Thymus (tissue), 11 donors: ENCODE results near the gene TMEM106A. TPM values are rescaled to one million over a fixed set of nuclear protein-coding genes. Genes with fewer than 3 reads are reported as not detected.
"Not testable (repeated sequence)": the region's sequence is repeated elsewhere in the genome, so short reads cannot be mapped to it uniquely, and the experiment has no call there.

Experiments used
- DNase-seq, 9 donors: peaks; one replicate each; pipeline ENCODE4 v3.0.0-alpha.2; 2013; ENCODE audit warnings: low spot score in 9 of 9, low read depth in 6 of 9, missing footprints in 1 of 9
- H3K27ac ChIP-seq, 2 donors: one replicate each; pipeline ENCODE4 v1.5.1; 2013; ENCODE audit warnings: control low read depth in 1 of 2, low read depth in 1 of 2, low read length in 1 of 2, mild to moderate bottlenecking in 1 of 2, moderate library complexity in 1 of 2
- H3K27me3 ChIP-seq, 2 donors: one replicate each; pipeline ENCODE4 v1.5.1; 2013; ENCODE audit warnings: low read length in 1 of 2; ENCODE audit not compliant: control insufficient read depth in 2 of 2, insufficient read depth in 1 of 2
- H3K36me3 ChIP-seq, 2 donors: one replicate each; pipeline ENCODE4 v1.5.1; 2013; ENCODE audit warnings: low read length in 1 of 2, mild to moderate bottlenecking in 1 of 2, moderate library complexity in 1 of 2; ENCODE audit not compliant: control insufficient read depth in 2 of 2, insufficient read depth in 2 of 2
- H3K4me1 ChIP-seq, 2 donors: one replicate each; pipeline ENCODE4 v1.5.1; 2013; ENCODE audit warnings: low read length in 2 of 2; ENCODE audit not compliant: control insufficient read depth in 2 of 2, insufficient read depth in 2 of 2
- H3K4me3 ChIP-seq, 2 donors: one replicate each; pipeline ENCODE4 v1.5.1; 2013; ENCODE audit warnings: low read length in 2 of 2, control low read depth in 1 of 2, mild to moderate bottlenecking in 1 of 2
- H3K9me3 ChIP-seq, 2 donors: one replicate each; pipeline ENCODE4 v1.5.1; 2013; ENCODE audit warnings: low read length in 1 of 2, mild to moderate bottlenecking in 1 of 2; ENCODE audit not compliant: control insufficient read depth in 2 of 2, insufficient read depth in 1 of 2
- WGBS: extraction: QIAGEN DNeasy Blood & Tissue Kit; methylation state at CpG from one replicate; pipeline ENCODE4 v1.1.7; 2013; 5-methylcytosine and 5-hydroxymethylcytosine counted together
- polyA plus RNA-seq: library from polyadenylated mRNA; stranded (reverse); fragments of 200-250 nt; gene quantifications from one replicate; pipeline ENCODE4 v1.2.3, GENCODE V29; 2013
- total RNA-seq: library from RNA; stranded (reverse); fragments of 120-200 nt; gene quantifications from one replicate; pipeline ENCODE4 v1.2.4, GENCODE V29; 2013
- donor health status: healthy.

TMEM106A gene
- total and polyA plus RNA-seq, 2 donors = 2.6 to 4.4 TPM

GRCh38 chr17:43219746-43220380 lies 8.2 kb downstream of the TMEM106A start:
- DNase-seq = no peak
- no peaks in the 10 kb centered on the region for H3K27me3 ChIP-seq
- 89% methylated on average over 8 of the region's 8 CpGs for WGBS

GRCh38 chr17:43220511-43221125 lies 8.9 kb downstream of the TMEM106A start:
- H3K27me3 ChIP-seq = no peaks in the 10 kb centered on the region
- no peak overlapping the region for H3K27ac ChIP-seq
- H3K9me3 ChIP-seq = no peaks in the 10 kb centered on the region
- H3K4me1 ChIP-seq = peaks cover 10 to 18% of the 10 kb centered on the region in 2 donors
- H3K36me3 ChIP-seq = peaks cover 8 to 27% of the 10 kb centered on the region in 2 donors
- 95% methylated on average over 9 of the region's 9 CpGs for WGBS
- H3K4me3 ChIP-seq = no peak overlapping the region
- DNase-seq = no peak

More at GRCh38 chr17:43219746-43220380, 8.2 kb downstream of the TMEM106A start:
- no peaks in the 10 kb centered on the region for H3K9me3 ChIP-seq
- peaks cover 10 to 18% of the 10 kb centered on the region in 2 donors for H3K4me1 ChIP-seq
- no peak overlapping the region for H3K27ac ChIP-seq
- H3K4me3 ChIP-seq = no peak overlapping the region
- peaks cover 10 to 30% of the 10 kb centered on the region in 2 donors for H3K36me3 ChIP-seq

GRCh38 chr17:43224146-43224705 lies 12.6 kb downstream of the TMEM106A start:
- DNase-seq = no peak
- 95% methylated on average over 7 of the region's 7 CpGs for WGBS
- Histone ChIP-seq H3K4me1 (peaks cover 0 to 5% of the 10 kb centered on the region in 2 donors), H3K4me3 (no peak overlapping the region), H3K27ac (no peak overlapping the region), H3K36me3 (peaks cover 0 to 21% of the 10 kb centered on the region in 2 donors), H3K27me3 (no peaks in the 10 kb centered on the region), H3K9me3 (no peaks in the 10 kb centered on the region)

GRCh38 chr17:43226393-43226792 lies 14.7 kb downstream of the TMEM106A start:
- Histone ChIP-seq H3K27ac (no peak overlapping the region), H3K36me3 (peaks cover 0 to 13% of the 10 kb centered on the region in 2 donors), H3K27me3 (no peaks in the 10 kb centered on the region), H3K4me1 (peaks cover 0 to 5% of the 10 kb centered on the region in 2 donors), H3K9me3 (no peaks in the 10 kb centered on the region), H3K4me3 (no peak overlapping the region)
- 98% methylated on average over 7 of the region's 7 CpGs for WGBS
- no peak for DNase-seq

- H3K4me1 ChIP-seq = peaks cover 0 to 10% of the 10 kb centered on the region in 2 donors
- peaks cover 0 to 13% of the 10 kb centered on the region in 2 donors for H3K36me3 ChIP-seq
- DNase-seq, H3K4me3 ChIP-seq, H3K27me3 ChIP-seq, H3K27ac ChIP-seq, H3K9me3 ChIP-seq: not testable (repeated sequence)
- WGBS = no CpG with 5 or more reads among the region's 7 CpGs
Observed at GRCh38 chr17:43228020-43228782, 16.5 kb downstream of the TMEM106A start, which contains the start of gene CCDC200. TSS of gene CCDC200 (minus strand) at chr17:43228623. CDS start at chr17:43228554, 69 bp downstream.

GRCh38 chr17:43231205-43232020 lies 19.7 kb downstream of the TMEM106A start:
- DNase-seq, H3K4me1 ChIP-seq, H3K9me3 ChIP-seq, H3K27ac ChIP-seq, H3K4me3 ChIP-seq, H3K36me3 ChIP-seq, H3K27me3 ChIP-seq: not testable (repeated sequence)
- WGBS = 92% methylated on average over 19 of the region's 40 CpGs

- H3K9me3 ChIP-seq, H3K27ac ChIP-seq, H3K36me3 ChIP-seq, H3K4me3 ChIP-seq, H3K27me3 ChIP-seq, H3K4me1 ChIP-seq, DNase-seq: not testable (repeated sequence)
- 84% methylated on average over 16 of the region's 24 CpGs for WGBS
Observed at GRCh38 chr17:43232021-43232699, 20.5 kb downstream of the TMEM106A start.

GRCh38 chr17:43233263-43233662 lies 21.6 kb downstream of the TMEM106A start:
- not testable (repeated sequence) for H3K4me1 ChIP-seq, H3K9me3 ChIP-seq, H3K27me3 ChIP-seq, H3K36me3 ChIP-seq, DNase-seq, H3K4me3 ChIP-seq, H3K27ac ChIP-seq
- WGBS = 0% methylated on average over 2 of the region's 15 CpGs
